ENCODE results near the gene CNTNAP2.

The CNTNAP2 gene

GRCh38 chr7:146345251-146345650, 228.7 kb downstream of the CNTNAP2 start:
- no peak for TF ChIP-seq CTCF (IDR thresholded peaks at IDR 0.05; ENCODE audit: extremely low read depth, missing control alignments)

GRCh38 chr7:146346096-146346495, 229.5 kb downstream of the CNTNAP2 start:
- no peak for DNase-seq (ENCODE audit: low spot score)

More at GRCh38 chr7:146345251-146345650, 228.7 kb downstream of the CNTNAP2 start:
- DNase-seq (ENCODE audit: low spot score) = no peak

GRCh38 chr7:146355216-146355615, 238.6 kb downstream of the CNTNAP2 start:
- no peak for TF ChIP-seq CTCF (IDR thresholded peaks at IDR 0.05; ENCODE audit: extremely low read depth, missing control alignments)
- DNase-seq (ENCODE audit: low spot score) = no peak

More at GRCh38 chr7:146346096-146346495, 229.5 kb downstream of the CNTNAP2 start:
- TF ChIP-seq CTCF (IDR thresholded peaks at IDR 0.05; ENCODE audit: extremely low read depth, missing control alignments) = no peak

- no peak for TF ChIP-seq CTCF (IDR thresholded peaks at IDR 0.05; ENCODE audit: extremely low read depth, missing control alignments)
- no peak for DNase-seq (ENCODE audit: low spot score)
Observed at GRCh38 chr7:146359176-146359575, 242.6 kb downstream of the CNTNAP2 start.

- DNase-seq (ENCODE audit: low spot score) = no peak
- no peak for TF ChIP-seq CTCF (IDR thresholded peaks at IDR 0.05; ENCODE audit: extremely low read depth, missing control alignments)
Observed at GRCh38 chr7:146366938-146367337, 250.3 kb downstream of the CNTNAP2 start.

GRCh38 chr7:146370171-146370570, 253.6 kb downstream of the CNTNAP2 start:
- DNase-seq (ENCODE audit: low spot score) = no peak
- TF ChIP-seq CTCF (IDR thresholded peaks at IDR 0.05; ENCODE audit: extremely low read depth, missing control alignments) = no peak

GRCh38 chr7:146375170-146375569, 258.6 kb downstream of the CNTNAP2 start:
- no peak for TF ChIP-seq CTCF (IDR thresholded peaks at IDR 0.05; ENCODE audit: extremely low read depth, missing control alignments)
- no peak for DNase-seq (ENCODE audit: low spot score)
